GM13976 (cell line): ENCODE results near the gene CD47.

Experiments used
- DNase-seq: peaks from one replicate; pipeline ENCODE4 v3.0.0; 2012; ENCODE audit warnings: low spot score
- CTCF ChIP-seq: IDR thresholded peaks from 2 replicates; pipeline ENCODE4 v1.5.1; 2012; ENCODE audit warnings: borderline replicate concordance, mild to moderate bottlenecking; ENCODE audit not compliant: insufficient read depth; ENCODE audit errors: extremely low read depth, missing control alignments, control extremely low read depth
- in situ Hi-C: fragments of 300-500 bp; cut with MboI; formaldehyde crosslinking; loops from one replicate; pipeline ENCODE4 v1.12.0; 2022; ENCODE audit warnings: low sequenced_read_pairs, mixed read lengths, inconsistent platforms; ENCODE audit not compliant: unreplicated experiment

The CD47 gene

DNA sequence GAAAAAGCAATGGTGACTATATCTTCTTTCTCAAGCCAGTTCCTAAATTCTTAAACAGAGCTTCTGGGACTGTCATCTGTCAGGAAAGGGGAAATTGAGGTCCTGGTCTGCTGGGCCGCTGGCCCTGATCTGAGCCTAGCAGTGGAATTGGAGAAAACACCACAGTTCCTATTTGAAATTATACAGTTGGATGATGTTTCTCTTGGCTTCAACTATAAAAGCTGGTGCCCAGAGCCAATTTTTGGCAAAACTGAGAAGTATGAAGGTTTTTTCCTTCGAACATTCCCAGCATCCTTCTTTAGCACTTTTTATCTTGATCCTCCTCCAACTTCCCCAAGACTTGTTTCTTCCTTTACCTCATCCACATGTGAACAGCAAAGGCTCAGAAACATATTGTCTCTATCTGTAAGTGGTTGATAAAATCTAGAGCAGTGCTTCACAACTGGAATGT, 83.9 kb downstream of the CD47 start:
- TF ChIP-seq CTCF = no peak
- in situ Hi-C loops = no loop called here
- no peak for DNase-seq

DNA sequence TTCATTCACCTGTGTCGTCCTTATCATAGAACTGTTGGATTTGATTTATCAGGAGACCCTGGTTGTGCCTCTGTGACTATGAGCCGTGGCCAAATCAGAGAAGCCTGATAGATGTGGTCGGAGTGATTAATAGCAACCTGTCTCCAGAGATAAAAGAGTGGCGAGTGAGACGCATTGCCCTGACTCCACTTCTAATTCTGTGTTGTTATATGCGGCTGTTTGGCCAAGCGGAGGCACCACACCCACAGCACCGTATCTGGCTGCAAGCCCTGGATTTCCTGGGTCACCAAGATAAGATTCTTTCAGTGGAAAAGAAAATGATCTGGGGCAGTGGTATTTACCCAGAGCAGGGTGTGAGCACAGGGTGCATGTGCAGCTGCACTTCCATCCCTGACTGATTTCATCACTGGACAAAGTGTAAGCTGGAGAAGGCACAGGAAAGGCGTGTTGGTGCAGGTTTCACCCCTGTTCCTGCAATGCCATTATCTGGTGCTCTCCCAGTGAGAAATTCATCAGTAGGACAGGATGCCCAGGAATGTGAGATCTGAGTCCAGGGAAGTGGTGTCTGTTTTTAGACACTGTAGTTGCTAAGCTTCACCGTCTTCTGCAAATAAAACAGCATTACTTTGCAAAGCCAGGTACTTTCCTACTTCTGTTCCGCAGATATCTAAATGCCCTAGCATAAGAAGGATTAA, 84.6 kb downstream of the CD47 start:
- in situ Hi-C loops = no loop called here
- no peak for DNase-seq
- TF ChIP-seq CTCF = no peak

GRCh38 chr3:108004647-108005046, 86.2 kb downstream of the CD47 start:
- in situ Hi-C loops = no loop called here
- no peak for TF ChIP-seq CTCF
- DNase-seq = no peak

DNA sequence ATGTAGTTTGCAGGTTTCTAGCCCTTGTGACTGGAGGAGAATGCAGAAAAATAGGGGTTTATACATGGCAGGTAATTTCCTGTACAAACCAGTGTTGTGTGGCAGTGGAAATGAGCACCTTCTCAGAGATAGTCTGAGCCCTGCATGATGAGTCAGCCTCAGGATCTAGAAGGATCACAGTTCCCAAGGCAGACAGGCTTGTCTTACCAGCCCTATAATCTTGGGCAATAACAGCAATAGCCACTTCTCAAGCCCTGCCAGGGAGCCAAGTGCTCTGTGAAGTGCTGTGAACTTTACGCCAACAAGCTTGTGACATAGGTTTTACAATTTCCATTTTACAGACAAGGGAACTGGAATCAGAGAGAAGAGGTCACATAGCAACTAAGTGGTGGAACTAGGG, 89.4 kb downstream of the CD47 start:
- TF ChIP-seq CTCF = no peak
- no peak for DNase-seq
- in situ Hi-C loops = no loop called here

GRCh38 chr3:107999215-107999775, 91.5 kb downstream of the CD47 start:
- in situ Hi-C loops = no loop called here
- no peak for DNase-seq
- no peak for TF ChIP-seq CTCF

DNA sequence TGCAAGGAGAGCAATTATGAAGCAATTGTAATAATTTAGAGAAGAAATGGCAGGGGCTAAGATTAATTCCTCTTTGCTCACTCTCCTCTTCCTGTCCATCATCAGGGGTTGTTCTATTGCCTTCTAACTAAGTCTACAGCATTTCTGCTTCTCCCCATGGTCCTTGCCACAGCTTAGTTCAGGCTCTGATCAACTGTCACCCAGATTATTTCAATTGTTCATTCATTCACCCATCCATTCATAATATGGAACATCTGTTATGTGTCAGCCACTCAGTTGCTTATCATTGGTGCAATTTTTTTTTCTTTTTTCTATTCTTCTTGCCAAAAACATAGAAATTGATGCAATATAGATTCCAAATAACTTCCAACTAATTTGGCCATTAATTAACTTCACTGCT, 93.2 kb downstream of the CD47 start:
- in situ Hi-C loops = no loop called here
- DNase-seq = no peak
- no peak for TF ChIP-seq CTCF

- no peak for TF ChIP-seq CTCF
- DNase-seq = no peak
- in situ Hi-C loops = no loop called here
Measured at GRCh38 chr3:107995823-107996222, 95.0 kb downstream of the CD47 start.
